GM18951 (cell line): ENCODE measurements around the gene S100A12.

ENCODE experiments used
- POLR2A ChIP-seq: IDR thresholded peaks from 4 replicates; pipeline ENCODE4 v1.6.1; 2011; ENCODE audit warnings: mild to moderate bottlenecking; ENCODE audit not compliant: insufficient read length, insufficient read depth; ENCODE audit errors: extremely low read depth
- in situ Hi-C: fragments of 300-500 bp; cut with MboI; formaldehyde crosslinking; loops from one replicate; pipeline ENCODE4 v1.12.0; 2022; ENCODE audit warnings: low sequenced_read_pairs, mixed read lengths, inconsistent platforms; ENCODE audit not compliant: unreplicated experiment

Gene S100A12

GRCh38 chr1:153390938-153391710 lies 15.7 kb upstream of the S100A12 start, which contains the start of gene S100A8:
TSS of gene S100A8 (minus strand) at chr1:153391073. CDS start at chr1:153390535, 538 bp downstream.
- TF ChIP-seq POLR2A: no peak
- in situ Hi-C loops: no loop called here

GRCh38 chr1:153389973-153390879 lies 14.8 kb upstream of the S100A12 start:
- in situ Hi-C loops: no loop called here
- no peak for TF ChIP-seq POLR2A

- in situ Hi-C loops: no loop called here
- no peak for TF ChIP-seq POLR2A
Measured at GRCh38 chr1:153389401-153389800, 14.0 kb upstream of the S100A12 start.

- TF ChIP-seq POLR2A: no peak
- in situ Hi-C loops: no loop called here
Measured at GRCh38 chr1:153387785-153388184, 12.4 kb upstream of the S100A12 start.

- no peak for TF ChIP-seq POLR2A
- in situ Hi-C loops: no loop called here
Measured at GRCh38 chr1:153387001-153387400, 11.6 kb upstream of the S100A12 start.

- in situ Hi-C loops: no loop called here
- TF ChIP-seq POLR2A: no peak
Measured at GRCh38 chr1:153386500-153386901, 11.1 kb upstream of the S100A12 start.

- in situ Hi-C loops: no loop called here
- TF ChIP-seq POLR2A: no peak
Measured at GRCh38 chr1:153384958-153385580, 9.6 kb upstream of the S100A12 start.

GRCh38 chr1:153380711-153381110 lies 5.3 kb upstream of the S100A12 start:
- in situ Hi-C loops: no loop called here
- TF ChIP-seq POLR2A: no peak

- no peak for TF ChIP-seq POLR2A
- in situ Hi-C loops: no loop called here
Measured at GRCh38 chr1:153379591-153379990, 4.2 kb upstream of the S100A12 start.

GRCh38 chr1:153374071-153374470 lies 1.4 kb downstream of the S100A12 start:
- no peak for TF ChIP-seq POLR2A
- in situ Hi-C loops: no loop called here

- in situ Hi-C loops: no loop called here
- no peak for TF ChIP-seq POLR2A
Measured at GRCh38 chr1:153372571-153372970, 2.9 kb downstream of the S100A12 start.

- in situ Hi-C loops: no loop called here
- no peak for TF ChIP-seq POLR2A
Measured at GRCh38 chr1:153371231-153371630, 4.2 kb downstream of the S100A12 start.

- in situ Hi-C loops: no loop called here
- no peak for TF ChIP-seq POLR2A
Measured at GRCh38 chr1:153370146-153370545, 5.3 kb downstream of the S100A12 start.
